Middle frontal gyrus (tissue), 1 donor: ENCODE results near the gene KCTD17.

ENCODE experiments used
- DNase-seq: peaks from one replicate; pipeline ENCODE4 v3.0.0-alpha.2; 2015; ENCODE audit warnings: low spot score; ENCODE audit errors: extremely low spot score

KCTD17 gene

GRCh38 chr22:37079158-37079557 is 27.6 kb downstream of the KCTD17 start:
- no peak for DNase-seq

GRCh38 chr22:37079668-37080171 is 28.2 kb downstream of the KCTD17 start:
- DNase-seq, result no peak

GRCh38 chr22:37080438-37080837 is 28.9 kb downstream of the KCTD17 start:
- DNase-seq, result no peak

GRCh38 chr22:37080838-37081237 is 29.3 kb downstream of the KCTD17 start:
- DNase-seq, result no peak

GRCh38 chr22:37082251-37082873 is 30.8 kb downstream of the KCTD17 start:
- no peak for DNase-seq

- no peak for DNase-seq
Measured at GRCh38 chr22:37083914-37084313, 32.4 kb downstream of the KCTD17 start.

GRCh38 chr22:37084385-37084784 is 32.8 kb downstream of the KCTD17 start:
- no peak for DNase-seq

GRCh38 chr22:37086184-37086583 is 34.6 kb downstream of the KCTD17 start:
- no peak for DNase-seq

GRCh38 chr22:37088108-37088605 is 36.6 kb downstream of the KCTD17 start:
- DNase-seq, result no peak

GRCh38 chr22:37088750-37089408 is 37.3 kb downstream of the KCTD17 start:
- no peak for DNase-seq

- no peak for DNase-seq
Measured at GRCh38 chr22:37089434-37089833, 37.9 kb downstream of the KCTD17 start.

- no peak for DNase-seq
Measured at GRCh38 chr22:37090920-37091695, 39.6 kb downstream of the KCTD17 start.

- DNase-seq, result no peak
Measured at GRCh38 chr22:37091994-37092393, 40.5 kb downstream of the KCTD17 start.

- DNase-seq, result no peak
Measured at GRCh38 chr22:37092997-37093396, 41.5 kb downstream of the KCTD17 start.

- no peak for DNase-seq
Measured at GRCh38 chr22:37094239-37094638, 42.7 kb downstream of the KCTD17 start.

- DNase-seq, result no peak
Measured at GRCh38 chr22:37095113-37095512, 43.6 kb downstream of the KCTD17 start.

GRCh38 chr22:37097346-37097745 is 45.8 kb downstream of the KCTD17 start:
- no peak for DNase-seq

- no peak for DNase-seq
Measured at GRCh38 chr22:37098976-37099591, 47.5 kb downstream of the KCTD17 start.

GRCh38 chr22:37100589-37101127 is 49.1 kb downstream of the KCTD17 start:
- no peak for DNase-seq

GRCh38 chr22:37101311-37102066 is 49.9 kb downstream of the KCTD17 start:
- DNase-seq, result no peak

- no peak for DNase-seq
Measured at GRCh38 chr22:37103151-37103550, 51.6 kb downstream of the KCTD17 start.
